ENCODE measurements around the gene LARP1. TPM values are rescaled to one million over a fixed set of nuclear protein-coding genes. Genes with fewer than 3 reads are reported as not detected.
"Not testable (repeated sequence)": the region's sequence is repeated elsewhere in the genome, so short reads cannot be mapped to it uniquely, and the experiment has no call there.

Gene LARP1
- total and polyA plus RNA-seq, 9 donors: 38.1 to 249 (median 146) TPM

DNA sequence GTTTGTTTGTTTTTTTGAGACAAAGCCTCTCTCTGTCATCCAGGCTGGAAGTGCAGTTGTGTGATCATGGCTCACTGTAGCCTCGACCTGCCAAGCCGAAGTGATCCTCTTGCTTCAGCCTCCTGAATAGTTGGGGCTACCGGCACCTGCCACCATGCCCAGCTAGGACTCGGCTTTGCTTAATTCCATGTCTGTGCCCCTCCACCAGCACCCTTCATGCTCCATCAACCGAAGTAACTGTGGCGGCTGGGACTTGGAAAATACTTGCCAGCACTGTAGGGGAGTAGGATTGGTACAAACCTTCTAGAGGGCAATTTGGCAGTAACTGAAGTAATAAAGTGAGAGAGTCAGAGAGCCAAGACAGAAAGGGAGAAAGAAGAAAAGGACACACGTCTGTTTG is 76.3 kb downstream of the LARP1 start:
- no peak for TF ChIP-seq POLR2A (IDR thresholded peaks at IDR 0.05)
- peaks cover 7% of the 10 kb centered on the region for H3K4me1 ChIP-seq (ENCODE audit: insufficient read depth)
- intact Hi-C loops (cut with DNase I): no loop called here
- DNase-seq: no peak
- H3K27me3 ChIP-seq: no peaks in the 10 kb centered on the region
- 90 to 93% (median 91%) methylated on average over 7 of the region's 7 CpGs for whole genome bisulfite sequencing, 3 donors
- no peaks in the 10 kb centered on the region for H3K9me3 ChIP-seq
- H3K27ac ChIP-seq: no peak overlapping the region
- H3K36me3 ChIP-seq: no peaks in the 10 kb centered on the region
- no peak overlapping the region for H3K4me3 ChIP-seq

DNA sequence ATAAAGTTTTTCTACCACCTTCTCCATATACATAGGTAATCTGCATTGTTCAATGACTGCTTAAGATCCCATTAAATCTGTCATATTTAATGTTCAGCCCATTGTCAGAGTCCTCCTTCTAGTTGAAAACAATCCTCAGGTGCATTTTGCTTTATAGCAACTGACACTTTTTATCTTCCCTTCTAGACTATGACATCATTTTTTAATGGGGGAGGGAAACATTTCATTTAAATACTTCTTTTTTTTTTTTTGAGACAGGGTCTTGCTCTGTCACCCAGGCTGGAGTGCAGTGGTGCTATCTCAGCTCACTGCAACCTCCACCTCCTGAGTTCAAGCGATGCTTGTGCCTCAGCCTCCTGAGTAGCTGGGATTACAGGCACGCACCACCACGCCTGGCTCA is 77.6 kb downstream of the LARP1 start:
- H3K4me1 ChIP-seq (ENCODE audit: insufficient read depth); DNase-seq; intact Hi-C loops (cut with DNase I); H3K27ac ChIP-seq; H3K4me3 ChIP-seq; H3K36me3 ChIP-seq; H3K9me3 ChIP-seq; H3K27me3 ChIP-seq: not testable (repeated sequence)
- 97 to 98% (median 98%) methylated on average over 3 of the region's 3 CpGs for WGBS, 3 donors

DNA sequence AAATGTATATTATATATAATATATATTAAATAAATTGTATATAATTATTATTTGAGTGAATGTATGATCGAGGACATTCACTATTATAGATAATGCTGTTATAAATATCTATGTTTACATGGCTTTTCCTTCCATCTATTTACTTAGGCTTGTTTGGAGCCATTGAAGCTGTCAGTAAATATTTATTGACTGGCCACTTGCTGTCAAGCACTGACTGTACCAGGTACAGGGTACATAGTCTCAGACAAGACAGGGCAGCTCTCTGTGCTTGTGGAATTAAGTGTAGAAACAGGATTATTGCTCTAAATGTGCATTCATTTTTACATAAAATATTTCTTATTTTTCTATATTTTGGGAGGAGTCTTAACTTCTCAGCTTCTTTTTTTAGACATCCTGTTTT is 78.9 kb downstream of the LARP1 start:
- Histone ChIP-seq H3K4me3 (no peak overlapping the region), H3K36me3 (no peaks in the 10 kb centered on the region), H3K4me1 (ENCODE audit: insufficient read depth) (peaks cover 7% of the 10 kb centered on the region), H3K9me3 (no peaks in the 10 kb centered on the region), H3K27me3 (no peaks in the 10 kb centered on the region), H3K27ac (no peak overlapping the region)
- intact Hi-C loops (cut with DNase I): no loop called here
- WGBS, 3 donors: 80 to 82% (median 80%) methylated on average over 1 of the region's 1 CpG
- DNase-seq: no peak
- TF ChIP-seq EP300 (IDR thresholded peaks at IDR 0.05) (no peak), POLR2A (IDR thresholded peaks at IDR 0.05) (no peak)
- TF ChIP-seq, protein P1, sequence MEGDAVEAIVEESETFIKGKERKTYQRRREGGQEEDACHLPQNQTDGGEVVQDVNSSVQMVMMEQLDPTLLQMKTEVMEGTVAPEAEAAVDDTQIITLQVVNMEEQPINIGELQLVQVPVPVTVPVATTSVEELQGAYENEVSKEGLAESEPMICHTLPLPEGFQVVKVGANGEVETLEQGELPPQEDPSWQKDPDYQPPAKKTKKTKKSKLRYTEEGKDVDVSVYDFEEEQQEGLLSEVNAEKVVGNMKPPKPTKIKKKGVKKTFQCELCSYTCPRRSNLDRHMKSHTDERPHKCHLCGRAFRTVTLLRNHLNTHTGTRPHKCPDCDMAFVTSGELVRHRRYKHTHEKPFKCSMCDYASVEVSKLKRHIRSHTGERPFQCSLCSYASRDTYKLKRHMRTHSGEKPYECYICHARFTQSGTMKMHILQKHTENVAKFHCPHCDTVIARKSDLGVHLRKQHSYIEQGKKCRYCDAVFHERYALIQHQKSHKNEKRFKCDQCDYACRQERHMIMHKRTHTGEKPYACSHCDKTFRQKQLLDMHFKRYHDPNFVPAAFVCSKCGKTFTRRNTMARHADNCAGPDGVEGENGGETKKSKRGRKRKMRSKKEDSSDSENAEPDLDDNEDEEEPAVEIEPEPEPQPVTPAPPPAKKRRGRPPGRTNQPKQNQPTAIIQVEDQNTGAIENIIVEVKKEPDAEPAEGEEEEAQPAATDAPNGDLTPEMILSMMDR (IDR thresholded peaks at IDR 0.05): no peak

DNA sequence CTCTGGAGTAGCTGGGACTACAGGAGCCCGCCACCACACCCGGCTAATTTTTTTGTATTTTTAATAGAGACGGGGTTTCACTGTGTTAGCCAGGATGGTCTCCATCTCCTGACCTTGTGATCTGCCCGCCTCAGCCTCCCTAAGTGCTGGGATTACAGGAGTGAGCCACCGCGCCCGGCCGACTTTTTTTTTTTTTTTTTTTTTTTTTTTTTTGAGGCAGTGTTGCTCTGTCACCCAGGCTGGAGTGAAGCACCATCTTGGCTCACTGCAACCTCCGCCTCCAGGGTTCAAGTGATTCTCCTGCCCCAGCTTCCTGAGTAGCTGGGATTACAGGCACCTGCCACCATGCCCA is 80.5 kb downstream of the LARP1 start:
- H3K9me3 ChIP-seq; H3K4me1 ChIP-seq (ENCODE audit: insufficient read depth); intact Hi-C loops (cut with DNase I); DNase-seq; H3K4me3 ChIP-seq; H3K36me3 ChIP-seq; H3K27me3 ChIP-seq: not testable (repeated sequence)
- H3K27ac ChIP-seq: peak overlapping the region in 1 of 2 donors; percentile 36
- WGBS, 3 donors: 77 to 80% (median 79%) methylated on average over 9 of the region's 9 CpGs

DNA sequence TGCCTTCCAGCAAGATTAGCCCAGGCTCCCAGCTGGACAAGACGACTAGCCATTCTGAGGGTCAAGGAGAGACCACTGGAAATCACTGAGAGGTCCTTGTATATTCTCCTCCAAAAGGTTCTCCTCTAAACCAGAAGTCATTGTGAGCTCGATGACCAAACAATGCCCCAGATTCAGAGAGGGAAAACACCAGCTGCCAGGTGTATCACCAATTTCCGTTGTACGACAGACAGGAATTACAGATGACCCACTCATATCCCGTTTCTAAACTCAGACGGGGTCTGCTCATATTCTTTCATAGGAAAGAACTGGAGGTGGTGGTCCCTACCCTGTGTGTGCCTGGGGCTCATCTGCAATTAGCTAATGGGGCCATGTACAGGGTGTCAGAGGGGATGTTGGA is 81.0 kb downstream of the LARP1 start:
- no peaks in the 10 kb centered on the region for H3K27me3 ChIP-seq
- 72 to 82% (median 79%) methylated on average over 6 of the region's 6 CpGs for WGBS, 3 donors
- H3K9me3 ChIP-seq: no peaks in the 10 kb centered on the region
- intact Hi-C loops (cut with DNase I): no loop called here
- no peak overlapping the region for H3K27ac ChIP-seq
- H3K4me1 ChIP-seq (ENCODE audit: insufficient read depth): peaks cover 7% of the 10 kb centered on the region
- DNase-seq: no peak
- TF ChIP-seq POLR2A (IDR thresholded peaks at IDR 0.05): no peak
- TF ChIP-seq, protein P1 (IDR thresholded peaks at IDR 0.05): no peak
- TF ChIP-seq EP300 (IDR thresholded peaks at IDR 0.05): no peak
- H3K4me3 ChIP-seq: no peak overlapping the region
- no peaks in the 10 kb centered on the region for H3K36me3 ChIP-seq

DNA sequence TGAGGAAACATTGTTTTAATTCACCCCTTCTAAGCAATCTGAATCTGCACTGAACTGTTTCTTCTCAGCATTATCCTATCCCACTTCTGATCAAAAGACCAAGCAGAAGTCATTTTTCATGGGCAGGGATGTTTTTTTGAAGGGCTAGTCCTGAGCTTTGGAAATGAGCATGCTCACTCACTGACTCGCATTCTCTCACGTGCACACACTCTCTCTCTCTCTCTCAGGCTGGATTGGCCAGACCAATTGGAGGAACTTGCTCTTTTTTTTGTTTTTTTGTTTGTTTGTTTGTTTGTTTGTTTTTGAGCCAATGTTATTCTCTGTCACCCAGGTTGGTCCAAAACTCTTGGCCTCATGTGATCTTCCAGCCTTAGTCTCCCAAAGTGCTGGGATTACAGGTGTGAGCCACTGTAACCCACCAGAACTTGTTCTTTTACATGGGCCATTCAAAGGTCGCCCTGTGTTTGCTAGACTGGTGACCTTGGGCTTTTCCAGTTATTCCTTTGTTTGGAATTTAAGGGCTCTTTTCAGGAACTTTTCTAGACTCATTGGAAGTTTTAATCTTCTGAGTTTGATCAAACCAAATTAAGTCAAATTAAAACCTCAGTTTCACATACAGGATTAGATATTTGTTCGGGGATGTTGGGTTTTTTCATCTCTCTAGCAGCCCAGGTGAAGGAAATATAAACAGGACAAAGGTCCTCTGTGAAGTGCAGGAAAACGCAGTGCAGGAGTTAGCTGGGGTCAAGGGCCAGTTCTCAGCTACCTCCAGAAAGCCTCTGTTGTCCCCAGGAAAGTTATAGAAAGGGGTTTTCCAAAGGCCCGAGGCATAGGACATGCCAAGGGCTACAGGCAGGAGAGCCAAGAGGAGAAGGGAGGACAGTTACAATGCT is 82.1 kb downstream of the LARP1 start:
- no peaks in the 10 kb centered on the region for H3K9me3 ChIP-seq
- no peak for DNase-seq
- H3K27me3 ChIP-seq: no peaks in the 10 kb centered on the region
- H3K4me3 ChIP-seq: no peak overlapping the region
- no peak overlapping the region for H3K27ac ChIP-seq
- intact Hi-C loops (cut with DNase I): no loop called here
- H3K4me1 ChIP-seq (ENCODE audit: insufficient read depth): peaks cover 7% of the 10 kb centered on the region
- H3K36me3 ChIP-seq: no peaks in the 10 kb centered on the region
- TF ChIP-seq, protein P1 (IDR thresholded peaks at IDR 0.05): no peak
- 70 to 81% (median 78%) methylated on average over 6 of the region's 6 CpGs for WGBS, 3 donors
